ENCODE data around the gene CDC25A.
A peak's percentile ranks its signal among the peaks of the same experiment; 100 is the strongest.

The CDC25A gene

GRCh38 chr3:48140936-48141603, 47.1 kb downstream of the CDC25A start:
- DNase-seq, result no peak

GRCh38 chr3:48140336-48140757, 47.9 kb downstream of the CDC25A start:
- no peak for DNase-seq

GRCh38 chr3:48137425-48137999, 50.7 kb downstream of the CDC25A start:
- DNase-seq, result no peak

GRCh38 chr3:48135552-48136495, 52.4 kb downstream of the CDC25A start:
- DNase-seq, result no peak

GRCh38 chr3:48130321-48130904, 57.8 kb downstream of the CDC25A start:
- DNase-seq, result no peak

- DNase-seq, result no peak
Observed at GRCh38 chr3:48129921-48130320, 58.3 kb downstream of the CDC25A start.

- no peak for DNase-seq
Observed at GRCh38 chr3:48128774-48129173, 59.4 kb downstream of the CDC25A start.

- DNase-seq, result no peak
Observed at GRCh38 chr3:48125886-48126622, 62.2 kb downstream of the CDC25A start.

- no peak for DNase-seq
Observed at GRCh38 chr3:48125013-48125705, 63.1 kb downstream of the CDC25A start.

- no peak for DNase-seq
Observed at GRCh38 chr3:48123346-48123745, 64.9 kb downstream of the CDC25A start.

- DNase-seq, result no peak
Observed at GRCh38 chr3:48122504-48122903, 65.7 kb downstream of the CDC25A start.

GRCh38 chr3:48120223-48120622, 68.0 kb downstream of the CDC25A start:
- DNase-seq, result no peak

GRCh38 chr3:48119505-48120193, 68.6 kb downstream of the CDC25A start:
- DNase-seq, result no peak

- no peak for DNase-seq
Observed at GRCh38 chr3:48118928-48119327, 69.3 kb downstream of the CDC25A start.

- DNase-seq, result no peak
Observed at GRCh38 chr3:48118322-48118721, 69.9 kb downstream of the CDC25A start.

GRCh38 chr3:48112813-48113212, 75.4 kb downstream of the CDC25A start:
- DNase-seq, result no peak

- DNase-seq, result peak; percentile 58
Observed at GRCh38 chr3:48112108-48112791, 76.0 kb downstream of the CDC25A start.

- no peak for DNase-seq
Observed at GRCh38 chr3:48110463-48110862, 77.8 kb downstream of the CDC25A start.

GRCh38 chr3:48107227-48107626, 81.0 kb downstream of the CDC25A start:
- no peak for DNase-seq
